ENCODE data around the gene ANK2. TPM values are rescaled to one million over a fixed set of nuclear protein-coding genes. Genes with fewer than 3 reads are reported as not detected.
A peak's percentile ranks its signal among the peaks of the same experiment; 100 is the strongest.

ANK2 gene
- total RNA-seq, 2 donors from 2014 or later, result 70.0 to 124 TPM

- peak overlapping the region; percentile 21 for H3K4me3 ChIP-seq (ENCODE audit: low read length)
- H3K4me3 Mint-ChIP-seq, result no peak overlapping the region
- peak overlapping the region; percentile 75 for H3K27ac Mint-ChIP-seq
- no peaks in the 10 kb centered on the region for H3K9me3 ChIP-seq (ENCODE audit: control insufficient read depth, low read length)
- no peak overlapping the region for H3K27ac ChIP-seq (ENCODE audit: low read depth, low read length)
- peaks cover 30% of the 10 kb centered on the region for H3K4me1 Mint-ChIP-seq
- peak; percentile 72 for DNase-seq
- peaks cover 19% of the 10 kb centered on the region for H3K4me1 ChIP-seq (ENCODE audit: control insufficient read depth, insufficient read depth, low read length)
- TF ChIP-seq CTCF (conservative IDR thresholded peaks at IDR 0.05), result no peak
- H3K9me3 Mint-ChIP-seq, result no peaks in the 10 kb centered on the region
- H3K36me3 Mint-ChIP-seq (ENCODE audit: low read depth), result peaks cover 2% of the 10 kb centered on the region
- no peaks in the 10 kb centered on the region for H3K27me3 ChIP-seq (ENCODE audit: control insufficient read depth, insufficient read depth, low read length, poor library complexity, severe bottlenecking)
- H3K9ac ChIP-seq (ENCODE audit: extremely low read depth, low read length, poor library complexity, severe bottlenecking), result no peak overlapping the region
- H3K36me3 ChIP-seq (ENCODE audit: control insufficient read depth, insufficient read depth, low read length), result peaks cover 3% of the 10 kb centered on the region
- H3K27me3 Mint-ChIP-seq (ENCODE audit: insufficient read depth), result no peaks in the 10 kb centered on the region
- 40 to 65% methylated on average over 1 to 4 of the region's 5 CpGs for WGBS, 2 experiments (ENCODE audit: insufficient coverage in 1 of 2, insufficient read length in 1 of 2)
These were observed 119.9 kb downstream of the ANK2 start for GRCh38 chr4:113169368-113169767.

GRCh38 chr4:113170115-113170804, 120.8 kb downstream of the ANK2 start:
- no peak for DNase-seq
- no peaks in the 10 kb centered on the region for H3K27me3 Mint-ChIP-seq (ENCODE audit: insufficient read depth)
- no peak for TF ChIP-seq CTCF (conservative IDR thresholded peaks at IDR 0.05)
- peaks cover 30% of the 10 kb centered on the region for H3K4me1 Mint-ChIP-seq
- H3K27ac Mint-ChIP-seq, result no peak overlapping the region
- Histone ChIP-seq H3K4me3 (ENCODE audit: low read length) (peak overlapping the region; percentile 53), H3K9me3 (ENCODE audit: control insufficient read depth, low read length) (no peaks in the 10 kb centered on the region), H3K27me3 (ENCODE audit: control insufficient read depth, insufficient read depth, low read length, poor library complexity, severe bottlenecking) (no peaks in the 10 kb centered on the region), H3K36me3 (ENCODE audit: control insufficient read depth, insufficient read depth, low read length) (peaks cover 9% of the 10 kb centered on the region), H3K9ac (ENCODE audit: extremely low read depth, low read length, poor library complexity, severe bottlenecking) (no peak overlapping the region), H3K4me1 (ENCODE audit: control insufficient read depth, insufficient read depth, low read length) (peaks cover 19% of the 10 kb centered on the region), H3K27ac (ENCODE audit: low read depth, low read length) (no peak overlapping the region)
- H3K36me3 Mint-ChIP-seq (ENCODE audit: low read depth), result peaks cover 6% of the 10 kb centered on the region
- H3K4me3 Mint-ChIP-seq, result no peak overlapping the region
- 93 to 97% methylated on average over 3 to 5 of the region's 5 CpGs for WGBS, 2 experiments (ENCODE audit: insufficient coverage in 1 of 2, insufficient read length in 1 of 2)
- H3K9me3 Mint-ChIP-seq, result no peaks in the 10 kb centered on the region

GRCh38 chr4:113170805-113171468, 121.5 kb downstream of the ANK2 start:
- Histone ChIP-seq H3K36me3 (ENCODE audit: control insufficient read depth, insufficient read depth, low read length) (peaks cover 14% of the 10 kb centered on the region), H3K27ac (ENCODE audit: low read depth, low read length) (no peak overlapping the region), H3K9ac (ENCODE audit: extremely low read depth, low read length, poor library complexity, severe bottlenecking) (no peak overlapping the region), H3K27me3 (ENCODE audit: control insufficient read depth, insufficient read depth, low read length, poor library complexity, severe bottlenecking) (no peaks in the 10 kb centered on the region), H3K4me1 (ENCODE audit: control insufficient read depth, insufficient read depth, low read length) (peaks cover 19% of the 10 kb centered on the region), H3K9me3 (ENCODE audit: control insufficient read depth, low read length) (no peaks in the 10 kb centered on the region), H3K4me3 (ENCODE audit: low read length) (peak overlapping the region; percentile 53)
- H3K9me3 Mint-ChIP-seq, result no peaks in the 10 kb centered on the region
- H3K36me3 Mint-ChIP-seq (ENCODE audit: low read depth), result peaks cover 12% of the 10 kb centered on the region
- no peak for DNase-seq
- no peak overlapping the region for H3K27ac Mint-ChIP-seq
- no peak overlapping the region for H3K4me3 Mint-ChIP-seq
- TF ChIP-seq CTCF (conservative IDR thresholded peaks at IDR 0.05), result no peak
- WGBS, 2 experiments (ENCODE audit: insufficient coverage in 1 of 2, insufficient read length in 1 of 2), result 68% methylated on average over 2 of the region's 2 CpGs; no CpG with 5 or more reads in 1 of the 2 experiments
- peaks cover 30% of the 10 kb centered on the region for H3K4me1 Mint-ChIP-seq
- H3K27me3 Mint-ChIP-seq (ENCODE audit: insufficient read depth), result no peaks in the 10 kb centered on the region

Data from endodermal cell (in vitro differentiated cells).